PC-9 (cell line): ENCODE data around the gene KIF16B. TPM values are rescaled to one million over a fixed set of nuclear protein-coding genes. Genes with fewer than 3 reads are reported as not detected.

Experiments
- BruUV-seq: library from RNA; stranded (reverse); fragments of 400-500 nt; replicated peaks from 2 replicates; lab custom pipeline; 2021; lab: Mats Ljungman, UMichigan
- CTCF ChIA-PET: fragments of 300-600 bp; sonication (Branson Sonifier 250); formaldehyde crosslinking; loops from one replicate; lab custom pipeline; 2022; ENCODE audit warnings: antibody characterized with exemption; lab: Charles Lee
- POLR2A ChIA-PET: fragments of 300-600 bp; sonication (Branson Sonifier 250); formaldehyde crosslinking; loops from one replicate; lab custom pipeline; 2022; ENCODE audit warnings: antibody characterized with exemption; ENCODE audit not compliant: unreplicated experiment; lab: Charles Lee
- DNase-seq, 2 experiments: peaks; one replicate each; pipeline versions ENCODE4 v3.0.0 to v3.0.0-alpha.2; 2015 to 2022; ENCODE audit warnings: mixed read lengths in 1 of 2
- H2AFZ ChIP-seq: fragments of 200-600 bp; sonication (generic); 2 replicates; pipeline ENCODE4 v1.8.1; 2017; ENCODE audit warnings: antibody characterized with exemption
- H3F3A ChIP-seq: fragments of 200-600 bp; sonication (generic); 2 replicates; pipeline ENCODE4 v1.8.1; 2017; ENCODE audit warnings: antibody characterized with exemption, mild to moderate bottlenecking, low read depth; ENCODE audit not compliant: insufficient read depth
- H3K27ac ChIP-seq: fragments of 200-600 bp; sonication (generic); 2 replicates; pipeline ENCODE4 v1.6.1; 2016; ENCODE audit warnings: mixed run types
- H3K27me3 ChIP-seq: fragments of 200-600 bp; sonication (generic); 2 replicates; pipeline ENCODE4 v1.6.1; 2016; ENCODE audit warnings: low read depth, mixed run types; ENCODE audit not compliant: insufficient read depth
- H3K36me3 ChIP-seq: fragments of 200-600 bp; sonication (generic); 2 replicates; pipeline ENCODE4 v1.6.1; 2016; ENCODE audit warnings: low read depth, mixed run types
- H3K4me1 ChIP-seq: fragments of 200-600 bp; sonication (generic); replicated peaks from 2 replicates; pipeline ENCODE4 v1.6.1; 2016; ENCODE audit warnings: mixed run types; ENCODE audit not compliant: insufficient read depth
- H3K4me2 ChIP-seq: fragments of 200-600 bp; sonication (generic); 2 replicates; pipeline ENCODE4 v1.6.1; 2017; ENCODE audit warnings: mixed run types
- H3K4me3 ChIP-seq: fragments of 200-600 bp; sonication (generic); 2 replicates; pipeline ENCODE4 v1.6.1; 2016; ENCODE audit warnings: mixed run types
- H3K79me2 ChIP-seq: fragments of 200-600 bp; sonication (generic); 2 replicates; pipeline ENCODE4 v1.6.1; 2017; ENCODE audit warnings: low read depth, mixed run types
- H3K9me2 ChIP-seq: fragments of 200-600 bp; sonication (generic); 2 replicates; pipeline ENCODE4 v1.8.1; 2017; ENCODE audit warnings: mild to moderate bottlenecking; ENCODE audit not compliant: insufficient read depth
- H3K9me3 ChIP-seq: fragments of 200-600 bp; sonication (generic); 2 replicates; pipeline ENCODE4 v1.8.1; 2016; ENCODE audit warnings: low read depth; ENCODE audit not compliant: insufficient read depth
- H4K20me1 ChIP-seq: fragments of 200-600 bp; sonication (generic); 2 replicates; pipeline ENCODE4 v1.8.1; 2017; ENCODE audit not compliant: insufficient read depth
- CTCF ChIP-seq: fragments of 200-600 bp; sonication (generic); conservative IDR thresholded peaks from 2 replicates; pipeline ENCODE4 v1.6.1; 2017; ENCODE audit warnings: mixed run types, antibody characterized with exemption, mild to moderate bottlenecking, moderate library complexity
- EZH2 ChIP-seq: fragments of 200-600 bp; sonication (generic); IDR thresholded peaks from 2 replicates; pipeline ENCODE4 v1.8.0; 2017; ENCODE audit warnings: antibody characterized with exemption, low read depth
- intact Hi-C: fragments of 100-400 bp; cut with micrococcal nuclease; formaldehyde crosslinking; loops from one replicate; pipeline ENCODE4 v1.10.0; 2022; ENCODE audit not compliant: unreplicated experiment
- total RNA-seq: library from RNA; stranded (reverse); gene quantifications from 2 replicates; pipeline ENCODE4 v1.2.3, GENCODE V29; 2021

Gene KIF16B
- total RNA-seq, 1 experiment from 2014 or later: 17.6 TPM

GRCh38 chr20:16222859-16223411, 350.3 kb downstream of the KIF16B start:
- Histone ChIP-seq H3K4me2 (no peak overlapping the region), H3K9me3 (no peaks in the 10 kb centered on the region), H3K4me1 (no peaks in the 10 kb centered on the region), H2AFZ (no peak overlapping the region), H3K9me2 (no peaks in the 10 kb centered on the region; the same call in 1 of the 2 replicates), H4K20me1 (no peaks in the 10 kb centered on the region), H3K27me3 (no peaks in the 10 kb centered on the region), H3K27ac (no peak overlapping the region), H3F3A (no peaks in the 10 kb centered on the region), H3K79me2 (no peaks in the 10 kb centered on the region), H3K36me3 (no peaks in the 10 kb centered on the region), H3K4me3 (no peak overlapping the region)
- TF ChIP-seq EZH2 (no peak), CTCF (no peak)
- BruUV-seq: no TSS peak
- intact Hi-C loops: no loop called here
- DNase-seq: no peak
- ChIA-PET CTCF (no interaction called here), POLR2A (no interaction called here)

Other genes starting within 250 kb of the KIF16B start
- 44.8 and 57.9 TPM in 2 replicates for gene SNRPB2, start 156.6 kb upstream of the KIF16B start, total RNA-seq
- not detected in 2 replicates for gene OTOR, start 174.9 kb upstream of the KIF16B start, total RNA-seq